ENCODE results near the gene MARCHF11. TPM values are rescaled to one million over a fixed set of nuclear protein-coding genes. Genes with fewer than 3 reads are reported as not detected.

The MARCHF11 gene
- total and polyA plus RNA-seq, 2 of the 4 experiments (the other 2 are of a cell fraction): not detected

DNA sequence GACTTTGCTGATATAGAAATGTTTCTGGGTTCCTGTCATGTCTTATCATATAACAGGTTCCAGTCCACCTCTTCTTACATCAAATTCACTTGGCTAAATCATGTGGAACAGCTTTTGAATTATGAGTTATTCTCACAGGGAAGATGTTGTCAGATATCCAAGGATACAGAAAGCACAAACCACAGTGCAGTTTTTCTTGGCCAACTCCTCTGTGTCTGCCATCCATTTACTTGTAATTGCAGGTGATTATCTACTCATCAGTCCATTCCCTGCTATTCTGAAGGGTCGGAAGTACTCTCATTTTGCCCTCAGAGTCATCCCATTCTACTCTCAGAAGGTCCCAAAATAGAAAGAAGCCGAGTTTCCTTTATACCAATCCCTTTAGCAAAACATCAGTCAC lies 10.0 kb downstream of the MARCHF11 start:
- no peak overlapping the region for H2AK9ac ChIP-seq (replicated peaks; ENCODE audit: low read depth, low read length, poor library complexity)
- no peak overlapping the region for H3K27ac ChIP-seq (ENCODE audit: insufficient read depth, low read length)
- no TSS peak for BruUV-seq (replicated peaks)
- H3K4me3 ChIP-seq (ENCODE audit: insufficient read depth, low read depth, low read length): no peak overlapping the region
- no peak overlapping the region for H2AFZ ChIP-seq (replicated peaks; ENCODE audit: low read length, poor library complexity)
- no peak overlapping the region for H2AK5ac ChIP-seq (ENCODE audit: low read depth, low read length)
- H3K23ac ChIP-seq (ENCODE audit: low read depth, low read length): no peak overlapping the region
- no peak overlapping the region for H2BK5ac ChIP-seq (ENCODE audit: low read depth, low read length, poor library complexity, severe bottlenecking)
- H3K79me1 ChIP-seq (ENCODE audit: low read depth in 1 of 2, low read length in 2 of 2): no peaks in the 10 kb centered on the region
- dilution Hi-C loops (cut with HindIII; ENCODE audit: low sequenced_read_pairs, unreplicated experiment) (no loop called here), in situ Hi-C loops (cut with MboI; ENCODE audit: low sequenced_read_pairs) (loop anchor here (10.0 kb wide), 2 partner anchors 275 to 1035 kb away; no protein-coding TSS in a partner anchor), intact Hi-C loops (cut with micrococcal nuclease) (loop anchor here (10.0 kb wide), 1 partner anchor 495 kb away; no protein-coding TSS in a partner anchor)
- H3K4ac ChIP-seq (ENCODE audit: low read depth, low read length): no peak overlapping the region
- no peak overlapping the region for H3K9ac ChIP-seq (ENCODE audit: low read depth, low read length)
- H4K91ac ChIP-seq (ENCODE audit: insufficient read depth, low read depth, low read length): no peak overlapping the region
- CTCF ChIA-PET: no interaction called here
- no peak overlapping the region for H3K4me2 ChIP-seq (ENCODE audit: low read depth, low read length)
- no peak overlapping the region for H2BK120ac ChIP-seq (ENCODE audit: low read depth, low read length)
- H4K8ac ChIP-seq (ENCODE audit: low read depth in 2 of 2, low read length in 2 of 2): no peak overlapping the region
- no peak overlapping the region for H2BK20ac ChIP-seq (ENCODE audit: low read depth, low read length)
- no peaks in the 10 kb centered on the region for H3K9me3 ChIP-seq (ENCODE audit: control insufficient read depth, insufficient read depth, low read length)
- no peak overlapping the region for H2BK15ac ChIP-seq (ENCODE audit: low read depth, low read length)
- no peak overlapping the region for H3K14ac ChIP-seq (replicated peaks; ENCODE audit: low read depth, low read length)
- DNase-seq (no peak), ATAC-seq (ENCODE audit: low read depth) (no peak)
- POLR2A ChIA-PET (ENCODE audit: unreplicated experiment): no interaction called here
- H3K9me1 ChIP-seq (ENCODE audit: insufficient read depth, low read length): no peaks in the 10 kb centered on the region
- no peak overlapping the region for H4K5ac ChIP-seq (ENCODE audit: low read depth, low read length)
- no peaks in the 10 kb centered on the region for H4K20me1 ChIP-seq (ENCODE audit: insufficient read depth, low read length)
- no peak overlapping the region for H3K18ac ChIP-seq (ENCODE audit: low read depth, low read length)
- no peak overlapping the region for H3K56ac ChIP-seq (ENCODE audit: extremely low read depth, insufficient read depth, low read length)
- TF ChIP-seq NFE2L2 (IDR thresholded peaks at IDR 0.05; ENCODE audit: low read depth, low read length): no peak
- no peak for TF ChIP-seq CHD1 (IDR thresholded peaks at IDR 0.05; ENCODE audit: low read depth, low read length)
- no peak for TF ChIP-seq CEBPB (IDR thresholded peaks at IDR 0.05; ENCODE audit: low read depth, low read length)
- no CpG with 5 or more reads among the region's 2 CpGs for WGBS, 2 experiments (ENCODE audit: extremely low coverage in 2 of 2, insufficient read length in 1 of 2)
- no peaks in the 10 kb centered on the region for H3K36me3 ChIP-seq (ENCODE audit: control insufficient read depth, insufficient read depth, low read length)
- no peaks in the 10 kb centered on the region for H3K27me3 ChIP-seq (ENCODE audit: control insufficient read depth, insufficient read depth, low read length)
- no peaks in the 10 kb centered on the region for H3K4me1 ChIP-seq (ENCODE audit: control insufficient read depth, insufficient read depth, low read length)
